NCI-H1694 treated with DMSO at 0.1 percent for 48 hours (cell line): Measurements from ENCODE around the gene RTL10.
"Not testable (repeated sequence)": the region's sequence is repeated elsewhere in the genome, so short reads cannot be mapped to it uniquely, and the experiment has no call there.

Source experiments
- DNase-seq: peaks from one replicate; lab custom pipeline; 2025; lab: John Stamatoyannopoulos, UW

RTL10 gene

DNA sequence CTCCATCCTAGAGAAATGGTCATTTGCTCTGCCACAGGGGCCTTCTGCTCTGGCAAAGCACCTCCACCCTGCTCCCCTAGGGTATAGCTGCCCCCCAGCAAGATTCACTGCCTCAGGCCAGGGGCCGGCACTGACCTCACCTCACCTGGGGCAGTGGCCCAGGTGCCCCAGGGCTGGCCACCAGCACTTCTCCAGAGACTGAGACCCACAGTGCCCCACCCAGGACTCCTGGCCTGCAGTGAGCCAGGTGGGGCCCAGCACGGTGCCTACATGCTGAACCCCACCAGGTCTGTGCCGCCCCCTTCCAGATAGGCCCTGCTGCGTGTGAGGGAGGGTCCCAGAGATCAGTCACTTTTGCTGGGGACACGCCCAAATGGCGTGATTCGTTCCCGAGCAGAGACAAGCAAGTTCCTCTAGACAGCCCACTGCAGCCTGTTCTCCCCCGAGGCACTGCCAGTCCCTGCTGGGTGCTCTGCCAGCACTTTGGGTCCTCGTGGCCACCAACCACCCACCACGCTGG lies 10.8 kb downstream of the RTL10 start:
- no peak for DNase-seq

DNA sequence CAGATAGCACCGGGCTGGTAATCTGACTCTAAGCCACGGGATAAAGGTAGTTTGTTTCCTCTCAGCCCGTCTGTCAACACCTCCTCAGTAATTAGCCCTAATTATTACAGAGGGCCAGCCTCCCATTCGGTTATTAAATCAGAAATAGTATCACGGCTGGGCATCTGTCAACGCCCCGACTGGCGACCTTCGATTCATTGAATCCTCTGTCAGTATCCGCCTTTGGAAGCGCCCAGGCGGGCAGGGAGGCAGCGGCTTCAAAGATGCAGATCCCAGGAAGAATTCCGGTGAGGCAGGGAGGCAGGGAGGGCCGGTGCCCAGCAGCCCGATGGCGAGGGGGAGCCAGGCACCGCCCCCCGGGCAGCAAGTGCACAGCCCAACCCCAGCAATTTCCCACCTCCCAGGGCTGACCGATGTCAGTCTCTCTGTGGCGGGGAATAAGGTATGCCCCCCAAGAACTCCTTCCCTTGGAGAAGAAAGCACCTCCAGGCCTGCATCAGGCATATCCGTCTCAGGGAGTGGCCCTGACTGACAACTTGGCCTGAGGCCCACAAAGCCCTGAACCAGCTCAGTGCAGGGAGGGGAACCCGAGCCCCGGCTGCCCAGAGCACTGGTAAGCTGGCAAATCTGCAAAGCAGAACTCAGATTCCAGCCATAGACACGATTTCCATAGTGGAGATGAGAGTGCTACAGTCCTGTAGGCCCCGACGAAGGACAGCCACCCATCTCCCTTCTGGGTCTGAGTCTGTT lies 11.4 kb downstream of the RTL10 start:
- DNase-seq = no peak

DNA sequence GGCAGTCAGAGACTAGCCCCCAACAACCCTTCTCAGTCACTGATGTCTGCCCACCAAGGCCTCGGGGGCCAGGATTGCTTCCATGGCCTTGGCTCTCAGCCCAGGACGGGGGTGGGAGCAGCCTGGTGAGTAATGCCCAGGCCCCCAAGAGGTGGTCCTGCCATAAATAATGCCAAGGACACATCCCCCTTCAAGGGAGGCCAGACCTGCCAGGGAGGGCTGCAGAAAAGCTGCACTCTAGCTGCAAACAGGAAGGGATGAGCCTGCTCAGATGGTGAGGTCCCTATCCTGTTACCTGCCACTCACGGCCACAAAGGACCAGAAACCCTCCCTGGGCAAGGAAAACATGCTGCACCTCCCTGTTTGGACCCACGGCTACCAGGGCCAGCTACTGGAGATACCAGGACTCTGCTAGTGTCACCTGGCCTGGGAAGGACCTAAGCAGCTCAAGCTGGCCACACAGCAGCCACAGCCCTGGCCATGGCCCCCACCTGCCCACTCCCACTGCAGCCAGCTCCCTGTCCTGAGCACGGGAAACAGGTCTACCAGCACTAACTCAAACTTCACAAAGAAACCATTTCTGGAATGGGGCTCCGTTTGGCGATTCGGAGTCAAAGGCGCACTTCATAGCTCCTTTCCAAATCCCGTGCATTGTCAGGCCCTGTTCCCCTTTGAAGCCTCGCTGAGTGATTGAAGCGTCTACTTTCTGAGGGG lies 12.1 kb downstream of the RTL10 start:
- DNase-seq = no peak

DNA sequence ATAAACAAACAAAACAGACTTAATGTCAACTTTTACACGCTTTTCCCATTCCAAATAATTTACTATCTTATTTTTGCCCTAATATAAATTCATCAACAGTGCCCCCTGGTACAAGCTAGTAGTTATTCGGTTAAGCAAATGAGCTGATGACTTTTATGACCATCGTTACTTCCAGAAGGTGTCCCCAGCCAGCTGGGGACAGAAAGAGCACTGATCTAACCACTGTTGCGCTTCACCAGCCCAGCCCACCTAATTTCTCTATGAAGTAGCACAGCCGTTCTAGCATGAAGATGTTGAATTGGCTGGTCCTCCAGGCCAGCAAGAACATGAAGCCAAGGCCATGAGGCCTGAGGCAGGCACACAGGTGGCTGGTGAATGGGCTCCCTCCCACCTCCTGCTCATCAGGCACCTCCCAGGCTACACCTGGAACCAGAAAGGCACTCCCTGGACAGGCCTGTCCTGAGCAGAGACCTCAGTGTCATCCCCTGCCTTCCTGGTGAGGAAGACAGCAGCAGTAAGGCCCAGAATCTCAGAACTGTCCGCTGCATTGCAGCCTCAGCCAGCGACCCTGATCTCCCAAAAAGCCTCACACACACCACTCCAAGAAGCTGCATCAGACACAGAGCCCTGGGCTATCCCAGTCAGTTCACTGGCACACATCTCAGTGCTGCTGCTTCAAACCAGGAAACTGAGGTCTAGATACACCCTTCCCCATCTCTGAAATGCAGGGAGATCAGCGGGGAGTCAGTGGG lies 12.9 kb downstream of the RTL10 start:
- DNase-seq = no peak

DNA sequence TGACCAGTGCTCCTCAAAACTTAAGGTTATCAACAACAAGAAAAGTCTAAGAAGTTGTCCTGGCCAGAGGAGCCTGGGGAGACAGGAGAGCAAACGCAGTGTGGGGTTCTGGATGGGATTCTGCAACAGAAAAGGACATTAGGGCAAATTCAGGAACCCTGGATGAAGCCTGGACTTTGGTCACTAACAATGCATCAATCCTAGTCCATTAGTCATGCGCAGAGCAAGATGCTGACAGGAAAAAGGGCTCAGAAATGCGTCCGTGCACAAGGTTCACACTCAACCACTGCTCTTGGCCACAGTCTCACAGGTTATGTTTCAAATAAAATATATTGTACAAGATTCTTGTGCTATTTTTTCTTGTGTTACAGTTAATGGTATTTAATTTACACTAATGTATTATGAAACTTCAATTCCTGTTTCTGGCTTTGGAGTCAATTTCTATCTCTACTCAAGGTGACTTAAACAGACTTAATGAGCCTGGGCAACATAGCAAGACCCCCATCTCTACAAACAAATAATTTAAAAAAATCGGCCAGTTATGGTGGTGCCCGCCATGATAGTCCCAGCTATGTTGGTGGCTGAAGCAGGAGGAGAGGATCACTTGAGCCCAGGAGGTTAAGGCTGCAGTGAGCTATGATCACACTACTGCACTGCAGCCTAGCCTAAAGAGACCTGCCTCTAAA lies 13.6 kb downstream of the RTL10 start:
- DNase-seq = no peak

DNA sequence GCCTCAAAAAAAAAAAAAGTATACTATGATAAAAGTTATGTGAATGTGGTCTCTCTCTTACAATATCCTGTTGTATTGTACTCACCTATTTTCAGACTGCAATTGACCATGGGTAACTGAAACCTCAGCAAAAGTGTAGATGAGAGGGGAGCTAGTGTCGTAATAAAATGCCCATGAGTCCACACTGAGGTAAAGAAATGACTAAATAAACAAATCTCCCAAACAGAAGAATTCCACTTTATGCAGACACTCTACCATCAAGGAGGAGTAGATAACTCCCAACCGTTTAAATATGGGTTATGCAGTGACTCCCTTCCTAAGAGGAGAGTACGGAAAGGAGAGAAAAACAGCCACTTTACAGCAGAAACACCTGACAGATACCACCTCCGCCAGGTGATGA lies 14.6 kb downstream of the RTL10 start:
- no peak for DNase-seq

DNA sequence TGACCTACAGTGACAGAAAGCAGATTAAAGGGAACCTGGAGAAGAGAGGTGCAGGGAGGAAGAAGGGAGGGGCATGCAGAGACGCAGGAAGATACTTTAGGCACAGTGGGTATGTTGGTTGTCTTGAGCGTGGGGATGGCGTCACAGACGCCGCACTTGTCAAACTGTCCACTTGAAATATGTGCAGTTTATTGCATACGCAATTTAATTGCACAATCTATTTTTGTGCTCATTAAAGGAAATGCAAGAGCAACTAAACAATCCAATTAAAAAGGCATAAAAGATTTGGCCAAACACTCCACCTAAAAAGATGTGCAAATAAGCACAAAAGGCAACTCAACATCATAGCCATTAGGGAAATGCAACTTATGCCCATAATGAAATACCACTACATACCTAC lies 16.8 kb downstream of the RTL10 start:
- no peak for DNase-seq

DNA sequence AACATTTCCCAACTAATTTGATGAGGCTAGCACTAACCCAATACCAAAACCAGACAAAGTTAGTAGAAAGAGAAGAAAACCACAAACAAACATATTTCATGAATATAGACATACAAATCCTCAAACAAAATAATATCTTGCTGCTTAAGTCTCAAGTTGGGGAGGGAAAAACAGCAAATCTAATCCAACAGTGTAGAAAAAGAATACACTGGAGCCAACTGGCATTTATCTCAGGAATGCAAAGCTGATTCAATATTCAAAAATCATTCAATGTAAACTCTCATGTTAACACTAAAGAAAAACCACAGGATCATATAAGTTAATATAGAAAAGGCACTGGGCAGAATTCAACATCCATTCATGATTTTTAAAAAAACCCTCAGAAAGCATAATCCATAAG lies 18.2 kb downstream of the RTL10 start:
- no peak for DNase-seq

DNA sequence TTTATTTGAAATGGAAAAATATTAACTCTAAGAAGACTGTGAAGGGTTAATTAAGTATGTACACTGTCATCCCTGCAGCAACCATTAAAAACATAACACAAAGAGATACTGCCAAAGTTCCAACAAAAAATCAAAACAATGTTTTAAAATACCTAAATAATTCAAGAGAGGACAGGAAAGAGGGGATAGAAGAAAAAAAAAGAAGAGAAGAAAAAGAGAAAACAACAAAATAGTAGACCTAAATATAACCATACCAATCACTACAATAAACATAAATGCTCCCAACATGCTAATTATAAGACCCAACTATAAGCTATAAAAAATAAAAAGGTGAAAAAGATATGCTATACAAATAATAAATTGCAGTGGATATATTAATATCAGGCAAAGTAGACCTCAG lies 20.1 kb downstream of the RTL10 start:
- no peak for DNase-seq

DNA sequence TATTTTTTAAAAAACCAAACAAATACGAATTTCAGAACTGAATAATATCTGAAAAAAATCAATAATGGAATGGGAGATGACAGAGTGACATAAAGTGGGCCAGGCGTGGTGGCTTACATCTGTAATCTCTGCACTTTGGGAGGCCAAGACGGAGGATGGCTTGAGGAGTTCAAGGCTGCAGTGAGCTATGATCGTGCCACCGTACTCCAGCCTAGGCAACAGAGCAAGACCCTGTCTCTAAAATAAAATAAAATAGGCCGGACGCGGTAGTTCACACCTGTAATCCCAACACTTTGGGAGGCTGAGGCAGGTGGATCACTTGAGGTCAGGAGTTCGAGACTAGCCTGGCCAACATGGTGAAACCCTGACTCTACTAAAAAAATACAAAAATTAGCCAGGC lies 21.3 kb downstream of the RTL10 start:
- not testable (repeated sequence) for DNase-seq

DNA sequence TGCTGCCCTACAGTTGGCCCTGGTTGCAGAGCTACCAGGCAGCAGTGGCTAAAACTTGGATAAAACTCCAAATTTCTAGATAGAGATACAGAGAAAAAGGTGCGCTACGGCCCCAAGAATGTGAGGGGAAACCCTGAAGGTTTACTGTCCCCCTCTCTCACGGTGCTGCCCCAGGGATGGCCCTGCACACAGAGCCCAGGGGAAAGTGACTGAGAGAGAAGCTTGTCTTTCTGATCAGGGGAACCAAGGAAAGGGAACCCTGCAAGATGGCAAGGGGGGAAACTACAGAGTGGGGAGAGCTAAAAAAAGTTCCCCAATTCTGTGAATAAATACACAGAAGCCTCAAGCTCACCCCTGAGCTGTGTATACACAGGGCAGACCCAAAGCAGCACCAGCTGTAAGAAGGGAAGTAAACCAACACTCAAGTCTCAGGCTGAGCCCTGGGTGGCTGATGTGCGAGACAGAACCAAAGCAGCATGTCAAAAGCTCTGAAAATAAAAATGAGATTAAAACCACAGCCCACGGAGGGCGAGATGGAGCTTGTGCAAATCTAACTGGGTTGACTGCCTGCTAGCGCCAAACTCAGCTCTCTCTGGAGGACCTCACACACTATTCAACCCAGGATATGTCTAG lies 22.1 kb downstream of the RTL10 start:
- no peak for DNase-seq

DNA sequence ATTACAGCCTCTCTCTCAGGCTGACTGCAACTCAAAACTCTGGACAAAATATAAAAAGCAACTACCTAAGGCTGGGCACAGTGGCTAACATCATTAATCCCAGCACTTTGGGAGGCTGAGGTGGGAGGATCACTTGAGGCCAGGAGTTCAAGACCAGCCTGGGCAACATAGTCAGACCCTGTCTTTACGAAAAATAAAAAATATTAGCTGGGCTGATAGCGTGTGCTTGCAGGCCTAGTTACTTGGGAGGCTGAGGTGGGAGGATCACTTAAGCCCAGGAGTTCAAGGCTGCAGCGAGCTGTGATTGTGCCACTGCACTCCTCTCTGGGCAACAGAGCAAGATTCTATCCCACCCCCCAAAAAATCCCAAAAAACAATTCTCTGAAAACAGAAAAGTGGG lies 22.7 kb downstream of the RTL10 start:
- DNase-seq = not testable (repeated sequence)

DNA sequence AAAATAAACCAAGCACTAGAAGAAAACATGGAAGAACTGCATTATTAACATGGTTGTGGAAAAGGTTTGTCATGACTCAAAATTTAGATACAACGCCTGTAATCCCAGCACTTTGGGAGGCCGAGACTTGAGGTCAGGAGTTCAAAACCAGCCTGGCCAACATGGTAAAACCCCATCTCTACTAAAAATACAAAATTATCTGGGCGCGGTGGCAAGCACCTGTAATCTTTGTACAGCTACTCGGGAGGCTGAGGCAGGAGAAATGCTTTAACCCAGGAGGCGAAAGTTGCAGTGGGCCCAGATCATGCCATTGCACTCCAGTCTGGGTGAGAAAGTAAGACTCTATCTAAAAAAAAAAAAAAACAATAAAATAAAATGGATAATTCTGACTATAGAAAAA lies 23.7 kb downstream of the RTL10 start:
- DNase-seq = no peak

DNA sequence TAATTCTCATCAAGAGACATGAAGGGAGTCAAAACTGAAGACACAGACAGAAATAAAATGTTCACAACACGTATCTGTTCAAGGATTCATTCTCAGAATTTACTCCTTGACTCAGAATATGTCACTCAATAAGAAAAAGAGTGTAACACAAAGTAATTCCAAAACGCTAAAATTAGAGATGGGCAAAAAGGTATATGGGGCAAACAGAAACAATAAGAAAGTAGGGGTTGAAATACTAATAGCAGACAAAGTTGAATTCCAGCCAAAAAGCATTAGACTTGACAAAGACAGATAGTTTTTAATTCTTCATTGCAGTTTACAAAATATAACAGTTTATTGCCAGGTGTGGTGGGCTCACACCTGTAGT lies 26.7 kb downstream of the RTL10 start:
- DNase-seq = no peak

DNA sequence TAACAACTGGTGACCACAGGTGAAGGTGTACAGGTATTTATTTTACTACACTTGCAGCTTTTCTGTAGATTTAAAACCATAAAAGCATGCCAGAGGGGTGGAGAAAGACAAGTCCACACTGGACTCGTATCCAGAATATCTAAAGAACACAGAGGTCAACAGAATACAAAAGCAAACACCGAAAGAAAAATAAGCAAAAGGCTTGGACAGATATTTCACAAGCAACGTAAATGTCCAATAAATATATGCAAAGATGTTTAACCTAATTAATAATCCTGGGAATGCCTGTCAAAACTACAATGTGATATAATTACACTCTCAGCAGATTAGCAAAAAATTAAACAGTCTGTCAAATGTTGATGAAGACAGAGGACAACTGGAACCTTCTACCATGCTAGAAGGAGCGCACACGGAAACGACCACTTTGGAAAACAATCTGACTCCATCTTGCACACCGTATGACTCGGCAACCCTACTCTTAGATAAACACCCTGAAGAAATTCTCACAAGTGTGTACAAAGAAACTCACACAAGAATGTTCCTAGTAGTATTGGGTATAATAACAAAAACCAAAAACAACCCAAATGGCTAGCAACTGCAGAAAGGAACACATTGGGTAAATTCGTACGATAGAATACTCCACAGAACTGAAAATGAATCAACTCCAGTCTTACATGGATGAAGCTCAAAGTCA lies 27.2 kb downstream of the RTL10 start:
- DNase-seq = no peak

DNA sequence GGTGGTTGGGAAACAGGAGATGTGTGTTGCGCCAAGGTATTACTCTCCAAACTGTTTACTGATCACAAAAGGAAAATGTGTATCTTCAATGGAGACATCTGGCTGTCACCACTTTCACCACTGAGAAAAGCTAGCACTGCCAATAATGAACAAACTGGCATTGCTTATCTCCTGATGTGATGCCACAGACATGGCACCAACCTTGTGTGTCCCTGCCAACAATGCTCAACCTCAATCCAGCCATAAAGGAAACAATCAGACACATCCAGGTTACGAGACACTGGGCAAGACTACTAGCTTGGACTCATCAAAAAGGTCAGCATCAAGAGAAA lies 28.1 kb downstream of the RTL10 start:
- DNase-seq = no peak

DNA sequence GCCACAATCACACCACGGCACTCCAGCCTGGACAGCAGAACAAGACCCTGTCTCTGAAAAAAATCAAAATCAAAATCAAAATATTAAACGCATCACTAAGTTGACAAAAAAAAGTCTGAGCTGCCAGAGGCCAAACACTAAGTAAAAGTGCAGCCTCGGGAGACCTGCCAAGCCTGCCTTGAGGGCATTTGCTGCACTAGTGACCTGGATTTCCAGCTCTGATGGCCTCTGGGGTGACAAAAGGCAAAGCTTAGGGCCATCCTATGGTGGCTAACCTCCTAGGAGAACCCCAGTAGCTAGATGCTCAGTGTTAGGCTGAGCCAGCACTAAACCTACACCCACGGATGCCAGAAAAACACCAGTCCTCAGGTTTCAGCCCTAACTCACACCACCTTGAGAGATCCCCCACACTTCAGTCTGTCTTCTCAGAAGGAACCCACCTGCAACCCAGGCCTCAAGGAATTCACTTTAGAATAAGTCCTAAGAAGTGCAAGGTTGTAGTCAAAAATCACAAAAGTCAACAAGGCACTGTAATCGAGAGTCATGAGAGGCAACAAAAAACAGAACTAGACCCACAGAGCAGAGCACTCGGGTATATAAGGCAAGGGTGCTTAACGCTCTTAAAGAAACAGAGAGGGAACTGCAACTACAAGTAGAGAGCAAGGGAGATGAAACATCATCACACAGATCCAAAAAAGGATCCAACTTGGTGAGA lies 28.6 kb downstream of the RTL10 start:
- no peak for DNase-seq

DNA sequence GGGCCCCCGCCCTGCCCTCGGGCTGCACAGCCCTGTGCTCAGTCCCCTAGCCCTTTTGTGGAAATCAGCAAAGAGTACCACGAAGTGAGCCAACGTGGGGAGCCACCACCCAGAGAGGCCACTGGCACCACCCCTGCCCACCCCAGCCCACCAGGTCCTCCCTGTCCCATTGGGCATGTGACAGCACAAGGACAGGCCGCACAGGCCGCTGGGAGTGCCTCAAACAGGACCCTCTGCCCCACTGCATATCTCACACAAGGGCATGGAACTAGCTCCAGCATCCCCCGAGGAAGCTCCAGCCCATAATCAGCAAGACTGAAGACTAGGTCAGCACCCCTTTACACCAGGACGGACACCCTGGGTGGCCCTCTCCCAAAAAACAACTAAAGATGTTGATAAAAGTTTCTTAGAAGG lies 29.7 kb downstream of the RTL10 start:
- DNase-seq = no peak

DNA sequence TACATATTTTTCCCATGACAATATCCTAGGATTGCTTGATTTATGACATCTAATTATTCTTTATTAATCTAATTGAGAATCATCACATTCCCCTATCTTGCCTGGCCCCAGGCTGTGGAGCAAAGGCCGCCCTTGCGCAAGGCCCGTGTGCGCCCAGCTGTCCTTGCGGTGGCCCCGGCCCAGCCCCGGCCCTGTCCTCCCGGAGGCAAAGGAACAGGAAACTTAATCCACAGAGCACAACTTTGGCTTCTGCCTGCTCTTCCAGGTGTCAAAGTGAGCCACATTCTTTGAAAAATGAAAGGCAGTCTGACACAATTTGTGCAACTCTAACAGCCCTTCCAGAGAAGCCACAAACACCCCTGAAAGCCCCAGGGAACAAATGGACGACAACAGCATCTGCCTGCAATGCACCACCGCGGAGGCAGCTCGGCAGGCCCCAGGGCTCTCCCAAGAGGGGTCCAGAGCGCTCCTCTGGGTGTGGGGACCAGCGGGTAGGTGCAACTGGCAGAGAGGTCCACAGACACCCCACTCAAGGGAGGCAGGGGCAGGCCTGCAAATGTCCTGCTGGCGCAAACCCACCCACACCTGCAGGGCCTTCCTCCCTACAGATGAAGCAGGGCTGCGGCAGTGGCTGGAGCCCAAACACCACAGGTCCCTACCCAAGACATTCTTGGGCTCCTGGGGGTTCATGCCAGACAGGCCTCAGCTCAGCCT lies 30.3 kb downstream of the RTL10 start:
- DNase-seq = no peak

DNA sequence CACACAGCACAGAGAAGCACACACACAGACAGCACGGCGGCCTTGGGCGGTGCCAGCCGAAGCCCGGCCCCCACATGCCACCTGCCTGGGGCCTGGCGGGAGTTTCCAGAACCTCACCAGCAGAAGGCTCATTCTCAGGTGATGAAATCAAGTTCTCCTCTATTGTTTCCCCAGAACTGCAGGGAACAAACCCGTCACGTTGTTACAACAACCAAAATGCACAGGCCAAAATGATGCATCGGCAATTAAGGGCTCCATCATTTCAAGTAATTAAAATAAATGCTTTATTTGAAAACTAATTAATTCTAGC lies 30.8 kb downstream of the RTL10 start:
- no peak for DNase-seq
